ENCODE results near the gene COL4A3.

GRCh38 chr2:227180770-227181169 lies 16.3 kb downstream of the COL4A3 start:
- TF ChIP-seq TCF12 (IDR thresholded peaks at IDR 0.05; ENCODE audit: low read depth), result no peak
- TF ChIP-seq REST (IDR thresholded peaks at IDR 0.05; ENCODE audit: low read depth), result no peak
- no peak for TF ChIP-seq EGR1 (IDR thresholded peaks at IDR 0.05)
- no peak for TF ChIP-seq YY1 (IDR thresholded peaks at IDR 0.05; ENCODE audit: low read depth)
- no peak for TF ChIP-seq CREB1 (IDR thresholded peaks at IDR 0.05; ENCODE audit: low read depth)
- no peak for TF ChIP-seq ZBTB7A (IDR thresholded peaks at IDR 0.05; ENCODE audit: low read depth)
- TF ChIP-seq RAD21 (IDR thresholded peaks at IDR 0.05; ENCODE audit: low read depth), result no peak
- no peak for TF ChIP-seq MAX (IDR thresholded peaks at IDR 0.05)
- TF ChIP-seq EP300 (IDR thresholded peaks at IDR 0.05; ENCODE audit: borderline replicate concordance), result no peak
- TF ChIP-seq FOXM1 (IDR thresholded peaks at IDR 0.05; ENCODE audit: borderline replicate concordance, low read depth), result no peak
- no peak for TF ChIP-seq USF1 (IDR thresholded peaks at IDR 0.05)
- no peak for TF ChIP-seq TAF1 (IDR thresholded peaks at IDR 0.05; ENCODE audit: low read depth)
